Astrocyte (in vitro differentiated cells and primary cell): ENCODE data around the gene LRIG1.

ENCODE experiments used
- EZH2 ChIP-seq: IDR thresholded peaks from 2 replicates; pipeline ENCODE4 v1.6.1; 2012; ENCODE audit warnings: mild to moderate bottlenecking, low read length, inconsistent platforms; ENCODE audit not compliant: insufficient read depth
- TF ChIP-seq, protein P1 (sequence below): IDR thresholded peaks from 2 replicates; pipeline ENCODE4 v1.5.1; 2011; ENCODE audit warnings: low read depth, mild to moderate bottlenecking, inconsistent platforms, low read length, moderate library complexity; ENCODE audit not compliant: insufficient read depth

DNA sequence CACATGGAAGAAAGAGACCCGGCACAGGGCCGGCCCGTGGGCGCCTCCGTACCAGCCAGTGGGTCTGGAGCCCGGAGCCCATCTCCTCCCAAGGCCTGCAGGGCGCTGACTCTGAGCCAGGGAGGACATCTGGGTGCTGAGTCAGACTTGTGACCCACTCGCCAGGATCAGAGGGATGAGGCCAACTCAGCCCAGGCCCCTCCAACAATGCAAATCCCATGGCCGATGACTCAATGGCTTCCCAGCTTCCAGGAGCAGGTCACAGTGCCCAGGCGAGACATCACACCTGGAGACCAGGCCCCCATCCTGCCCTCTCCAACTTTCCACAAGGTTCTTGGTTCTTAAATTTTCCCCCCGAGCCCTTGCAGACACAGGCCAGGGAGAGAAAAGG lies 95.1 kb downstream of the LRIG1 start:
- TF ChIP-seq, protein P1, sequence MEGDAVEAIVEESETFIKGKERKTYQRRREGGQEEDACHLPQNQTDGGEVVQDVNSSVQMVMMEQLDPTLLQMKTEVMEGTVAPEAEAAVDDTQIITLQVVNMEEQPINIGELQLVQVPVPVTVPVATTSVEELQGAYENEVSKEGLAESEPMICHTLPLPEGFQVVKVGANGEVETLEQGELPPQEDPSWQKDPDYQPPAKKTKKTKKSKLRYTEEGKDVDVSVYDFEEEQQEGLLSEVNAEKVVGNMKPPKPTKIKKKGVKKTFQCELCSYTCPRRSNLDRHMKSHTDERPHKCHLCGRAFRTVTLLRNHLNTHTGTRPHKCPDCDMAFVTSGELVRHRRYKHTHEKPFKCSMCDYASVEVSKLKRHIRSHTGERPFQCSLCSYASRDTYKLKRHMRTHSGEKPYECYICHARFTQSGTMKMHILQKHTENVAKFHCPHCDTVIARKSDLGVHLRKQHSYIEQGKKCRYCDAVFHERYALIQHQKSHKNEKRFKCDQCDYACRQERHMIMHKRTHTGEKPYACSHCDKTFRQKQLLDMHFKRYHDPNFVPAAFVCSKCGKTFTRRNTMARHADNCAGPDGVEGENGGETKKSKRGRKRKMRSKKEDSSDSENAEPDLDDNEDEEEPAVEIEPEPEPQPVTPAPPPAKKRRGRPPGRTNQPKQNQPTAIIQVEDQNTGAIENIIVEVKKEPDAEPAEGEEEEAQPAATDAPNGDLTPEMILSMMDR: no peak
- no peak for TF ChIP-seq EZH2
